GM12873 (cell line): Measurements from ENCODE around the gene BOC.

Experiments used
- CTCF ChIP-seq: IDR thresholded peaks from 2 replicates; pipeline ENCODE4 v1.5.1; 2012; ENCODE audit warnings: low read depth, mild to moderate bottlenecking, moderate library complexity, low read length, control low read depth; ENCODE audit not compliant: insufficient read depth; ENCODE audit errors: missing control alignments

Gene BOC

DNA sequence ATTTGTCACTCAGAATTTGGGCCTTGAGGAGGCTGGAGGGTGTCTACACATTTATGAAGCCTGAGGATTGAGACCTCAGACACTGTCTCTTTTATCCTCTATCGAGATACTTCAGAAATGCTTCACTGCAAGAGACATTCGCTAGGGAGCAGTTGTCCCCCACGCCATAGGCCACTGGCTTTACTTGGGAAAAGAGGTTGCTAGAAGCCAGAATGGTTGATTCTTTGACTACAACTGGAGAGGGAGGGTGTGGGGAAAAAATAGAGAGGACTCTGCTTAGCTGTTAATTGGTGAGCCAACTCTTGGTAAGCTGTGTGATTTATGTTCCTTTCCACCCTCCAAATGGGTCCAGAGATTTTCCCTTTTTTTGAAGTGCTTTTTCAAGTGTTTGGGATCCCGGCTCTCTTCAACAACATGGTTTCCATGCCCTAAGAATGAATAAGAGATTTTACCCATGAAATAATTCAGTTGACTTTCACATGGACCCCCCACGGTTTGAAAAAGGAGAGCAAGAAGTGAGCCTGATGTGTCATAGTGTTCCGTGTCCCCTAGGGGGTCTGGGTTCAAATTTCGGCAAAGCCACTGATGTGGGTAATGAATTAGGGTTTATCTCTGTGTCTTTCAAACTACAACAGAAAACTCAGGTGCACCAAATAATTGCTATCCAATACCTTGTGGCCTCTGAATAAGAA lies 2.7 kb downstream of the BOC start:
- no peak for TF ChIP-seq CTCF

DNA sequence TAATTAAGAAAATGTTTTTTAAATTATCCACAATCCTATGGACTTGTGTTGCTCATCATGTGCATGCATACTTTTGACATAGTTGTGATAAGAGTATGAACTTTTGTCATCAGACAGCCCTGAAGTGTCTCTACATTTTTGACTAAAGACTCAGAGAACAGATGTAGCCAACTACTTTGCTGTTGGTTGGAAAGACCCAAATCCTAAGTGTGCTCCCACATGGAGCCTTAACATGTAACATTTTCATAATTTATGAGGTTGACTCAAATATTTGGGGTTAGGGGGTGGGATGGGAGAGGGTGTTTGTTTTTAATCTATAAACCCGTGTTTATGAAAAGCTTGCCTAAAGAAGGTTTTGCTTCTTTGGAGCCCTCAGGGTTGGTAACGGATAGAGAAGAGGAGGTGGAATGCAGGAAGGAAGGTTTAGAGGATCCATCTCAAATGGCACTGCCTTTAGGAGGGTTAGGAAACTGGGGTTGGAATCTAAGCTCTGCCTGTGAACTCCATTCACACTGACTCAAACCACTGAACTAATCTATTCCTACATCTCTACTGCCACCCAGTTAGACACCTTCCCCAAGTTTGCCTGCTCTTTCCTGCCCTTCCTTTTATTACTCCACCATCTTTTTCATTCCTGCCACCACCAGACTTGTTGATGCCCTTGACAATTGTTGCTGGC lies 3.7 kb downstream of the BOC start:
- no peak for TF ChIP-seq CTCF

DNA sequence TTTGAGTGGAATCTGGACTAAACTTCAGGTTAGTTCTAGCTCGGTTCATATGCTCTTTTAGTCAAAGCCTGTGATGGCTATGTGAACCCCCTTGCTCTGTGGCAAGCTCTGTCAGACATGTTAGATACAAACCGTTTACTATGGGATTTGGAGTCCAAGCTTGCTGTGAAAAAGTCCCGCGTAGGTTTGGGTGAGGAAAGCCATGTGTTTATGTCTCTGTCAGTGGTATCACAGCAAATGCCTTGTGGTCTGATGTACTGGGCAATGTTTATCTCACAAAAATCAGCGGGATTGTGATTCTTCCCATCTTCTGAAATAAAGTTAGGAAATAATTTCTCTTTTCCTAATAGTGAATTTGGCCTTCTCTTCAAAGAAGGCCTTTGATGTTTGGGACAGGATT lies 5.0 kb downstream of the BOC start:
- TF ChIP-seq CTCF = no peak

DNA sequence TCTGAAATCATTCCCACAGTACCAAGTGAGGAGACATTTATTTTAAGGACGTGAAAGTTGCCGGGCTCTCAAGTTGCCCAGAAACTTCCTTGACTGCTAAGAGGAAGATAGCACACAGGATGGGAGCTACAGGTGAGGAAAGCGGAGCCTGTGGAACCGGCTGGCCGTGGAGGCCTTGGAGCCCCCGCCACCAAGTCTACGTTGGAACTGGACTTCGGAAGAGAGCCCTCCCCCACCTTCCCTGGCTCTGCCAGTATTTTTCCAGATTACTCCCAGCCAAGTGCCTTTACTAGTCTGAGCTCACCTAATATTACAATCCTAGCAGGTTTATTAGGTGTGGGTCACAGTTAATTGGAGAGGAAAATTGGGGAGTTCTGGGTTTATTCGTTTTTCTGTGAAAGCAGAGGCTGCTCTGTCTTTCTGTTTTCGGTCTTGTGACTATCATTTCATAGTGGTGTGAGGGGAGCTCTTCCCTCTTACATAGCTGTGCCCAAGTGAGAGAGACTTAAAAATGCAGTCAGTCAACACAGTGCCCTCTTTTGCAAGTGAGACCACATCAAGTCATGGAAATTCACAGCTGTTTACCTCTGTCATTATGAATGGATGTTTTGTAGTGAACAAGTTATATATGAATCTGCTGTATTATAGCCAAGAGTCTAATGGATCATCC lies 6.8 kb downstream of the BOC start:
- TF ChIP-seq CTCF = no peak

- TF ChIP-seq CTCF = no peak
Measured at GRCh38 chr3:113218681-113219045, 7.3 kb downstream of the BOC start.

- no peak for TF ChIP-seq CTCF
Measured at GRCh38 chr3:113219605-113220300, 8.4 kb downstream of the BOC start.

DNA sequence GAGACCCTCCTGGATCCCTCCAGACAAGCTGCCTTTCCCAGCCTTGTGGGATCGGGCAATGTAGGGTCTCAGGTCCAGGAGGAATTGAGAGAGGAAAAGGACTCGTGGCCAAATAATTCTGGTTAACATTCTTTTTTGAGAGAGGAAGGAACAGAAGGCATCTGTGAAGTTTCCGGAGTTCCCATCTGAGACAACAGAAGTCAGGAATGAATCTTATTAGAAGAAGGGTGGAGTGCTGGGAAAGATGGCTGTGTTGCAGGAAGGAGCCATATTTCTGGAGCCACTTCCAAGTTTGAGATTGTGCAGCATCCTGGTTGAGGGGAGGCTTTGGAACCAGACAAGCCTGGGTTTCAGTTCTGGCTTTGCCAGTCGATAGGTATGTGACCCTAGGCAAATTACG lies 9.4 kb downstream of the BOC start:
- TF ChIP-seq CTCF = no peak
